NOMO-1 (cell line): Measurements from ENCODE around the gene MED13.

Experiments
- DNase-seq, 2 experiments: peaks; one replicate each; lab custom pipeline; 2025; ENCODE audit not compliant: unreplicated experiment in 2 of 2; lab: John Stamatoyannopoulos, UW

The MED13 gene

DNA sequence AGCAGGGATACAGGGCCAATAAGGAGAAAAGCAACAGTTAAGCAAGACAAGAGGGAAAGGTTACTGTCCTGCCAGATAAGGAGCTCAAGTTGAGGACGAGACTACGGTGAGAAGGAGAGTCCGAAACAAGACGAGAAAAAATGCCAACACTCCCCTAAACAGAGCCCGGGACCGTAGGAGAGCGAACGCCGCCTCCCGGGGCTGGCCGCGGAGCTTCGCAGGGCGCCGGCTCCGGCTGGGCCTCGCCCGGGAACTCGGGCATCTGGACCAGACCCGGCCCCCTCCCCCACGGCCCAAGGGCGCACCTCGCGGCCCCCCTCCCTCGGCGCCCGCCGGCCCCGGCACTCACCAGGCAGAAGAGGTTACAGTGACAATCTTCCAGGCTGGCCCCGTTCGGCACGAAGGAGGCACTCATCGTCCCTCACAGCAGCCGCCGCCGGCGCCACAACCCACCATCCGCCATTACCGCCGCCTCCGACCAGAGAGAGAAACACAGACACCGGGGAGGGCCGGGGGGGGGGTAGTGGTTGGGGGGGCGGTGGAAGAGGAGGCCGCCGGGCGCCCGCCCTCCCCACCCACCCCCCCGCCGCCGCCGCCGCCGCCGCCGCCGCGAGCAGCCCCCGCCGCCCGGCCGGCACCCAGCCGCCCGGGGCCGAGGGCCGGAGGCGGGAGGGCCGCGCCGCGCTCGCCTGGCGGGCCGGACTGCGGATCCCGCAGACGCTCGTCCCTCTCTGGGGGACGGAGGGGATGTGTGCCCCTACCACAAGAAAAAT, at the start of gene MED13:
Gene MED13, minus strand, starts transcription at position 488 of the 773 bp plus-strand sequence. Its CDS starts 73 bp downstream, at position 415.
- DNase-seq, result peak; percentile 10 to 20

DNA sequence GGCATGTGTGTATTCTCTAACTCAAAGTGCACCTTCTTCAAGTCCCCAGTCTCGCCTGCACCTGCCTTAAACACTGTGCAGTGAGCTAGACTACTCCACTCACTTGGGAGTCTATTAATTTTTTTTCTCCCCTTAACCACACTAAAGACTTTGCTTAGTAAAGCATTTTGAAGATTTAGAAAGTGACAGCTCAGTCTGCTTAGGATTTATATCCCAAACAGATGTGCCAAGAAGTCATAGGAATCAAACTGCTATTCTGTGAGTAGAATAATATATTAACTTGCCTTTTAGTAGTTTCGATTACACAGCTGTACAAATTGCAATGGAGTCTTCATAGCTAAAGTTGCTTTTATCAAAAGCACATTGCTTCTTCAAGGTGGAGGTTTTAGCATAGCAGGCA, 47.2 kb upstream of the MED13 start:
- DNase-seq, result no peak

GRCh38 chr17:62111562-62112171, 46.6 kb upstream of the MED13 start:
- no peak for DNase-seq

DNA sequence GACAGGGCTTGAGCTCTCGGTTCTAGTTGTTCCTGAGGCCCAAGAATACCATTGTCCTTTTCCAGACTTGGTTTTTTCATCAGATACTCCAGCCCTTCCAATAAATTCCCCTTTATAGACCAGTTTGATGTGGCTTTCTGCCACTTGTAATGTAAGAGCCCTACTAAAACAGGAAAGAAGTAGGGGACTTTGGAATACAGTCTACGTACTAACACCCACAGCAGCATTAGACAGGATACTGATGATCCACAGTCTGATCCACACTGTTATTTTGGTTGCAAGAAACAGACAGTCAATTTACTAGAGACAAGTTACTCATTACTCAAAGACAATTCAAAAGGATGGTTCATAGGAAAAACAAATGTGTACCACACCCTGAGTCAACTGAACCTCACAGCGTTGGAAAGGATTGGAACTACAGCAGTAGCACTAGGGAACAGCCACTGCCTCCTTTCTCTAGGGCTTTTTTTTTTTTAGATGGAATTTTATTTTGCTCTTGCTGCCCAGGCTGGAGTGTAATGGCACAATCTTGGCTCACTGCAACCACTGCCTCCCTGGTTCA, 45.9 kb upstream of the MED13 start:
- no peak for DNase-seq

DNA sequence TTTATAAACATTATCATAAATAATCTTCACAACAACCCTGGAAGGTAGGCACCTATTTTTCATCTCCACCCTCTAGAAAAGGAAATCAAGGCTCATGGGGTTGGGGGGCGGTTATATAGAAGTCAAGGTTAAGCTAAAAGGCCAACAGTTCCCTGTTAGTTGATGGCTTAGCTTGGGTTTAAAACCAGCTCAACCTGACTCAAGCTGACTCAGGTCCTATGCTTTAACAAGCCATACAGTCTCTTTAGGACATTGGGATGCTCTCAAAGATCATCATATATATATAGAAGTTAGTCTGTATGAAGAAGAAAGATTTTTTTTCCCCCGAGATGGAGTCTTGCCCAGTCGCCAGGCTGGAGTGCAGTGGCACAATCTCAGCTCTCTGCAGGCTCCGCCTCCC, 44.8 kb upstream of the MED13 start:
- no peak for DNase-seq

- DNase-seq, result peak; percentile 29 to 52
Measured at GRCh38 chr17:62109378-62109902, 44.4 kb upstream of the MED13 start.

GRCh38 chr17:62105861-62106260, 40.8 kb upstream of the MED13 start:
- DNase-seq, result no peak

DNA sequence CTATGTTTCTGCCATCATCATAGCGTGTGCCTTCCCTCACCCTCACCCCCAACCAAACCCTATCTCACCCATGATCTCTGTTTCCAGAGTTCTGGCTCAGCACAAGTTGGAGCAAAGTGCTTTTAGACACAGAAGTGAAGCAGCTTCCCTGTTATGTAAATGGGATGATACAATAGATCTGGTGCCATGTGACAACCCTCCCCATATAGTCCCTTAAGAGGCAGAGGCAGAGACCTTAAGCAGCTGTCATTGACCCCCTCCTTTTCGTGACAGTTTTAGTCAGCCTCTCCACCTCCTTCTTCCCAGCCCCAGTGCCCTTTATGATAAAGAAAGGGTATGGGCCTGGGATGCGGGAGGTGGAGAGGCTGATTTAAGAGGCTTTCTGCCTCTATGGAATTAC, 40.3 kb upstream of the MED13 start:
- no peak for DNase-seq

DNA sequence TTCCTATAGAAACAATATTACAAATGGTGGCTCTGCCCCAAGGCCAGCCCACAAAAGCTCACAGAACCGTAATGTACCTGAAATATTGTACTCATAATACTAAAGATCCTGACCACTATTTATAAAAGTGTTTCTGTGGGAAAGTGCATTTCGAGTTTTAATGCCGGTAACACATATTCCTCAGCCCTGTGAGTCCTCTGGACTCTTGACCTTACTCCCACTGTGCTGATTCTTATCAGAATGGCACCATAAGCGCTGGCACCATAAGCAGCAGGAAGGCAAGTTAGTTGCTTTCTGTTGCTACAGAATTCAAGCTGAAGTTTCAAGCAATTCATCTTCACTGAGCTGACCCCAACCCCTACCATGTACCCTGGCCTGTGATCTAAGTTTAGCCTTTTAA, 36.4 kb upstream of the MED13 start:
- no peak for DNase-seq

GRCh38 chr17:62101090-62101489, 36.0 kb upstream of the MED13 start:
- DNase-seq, result no peak

GRCh38 chr17:62100055-62100454, 35.0 kb upstream of the MED13 start:
- no peak for DNase-seq

GRCh38 chr17:62099532-62099931, 34.5 kb upstream of the MED13 start:
- DNase-seq, result no peak

DNA sequence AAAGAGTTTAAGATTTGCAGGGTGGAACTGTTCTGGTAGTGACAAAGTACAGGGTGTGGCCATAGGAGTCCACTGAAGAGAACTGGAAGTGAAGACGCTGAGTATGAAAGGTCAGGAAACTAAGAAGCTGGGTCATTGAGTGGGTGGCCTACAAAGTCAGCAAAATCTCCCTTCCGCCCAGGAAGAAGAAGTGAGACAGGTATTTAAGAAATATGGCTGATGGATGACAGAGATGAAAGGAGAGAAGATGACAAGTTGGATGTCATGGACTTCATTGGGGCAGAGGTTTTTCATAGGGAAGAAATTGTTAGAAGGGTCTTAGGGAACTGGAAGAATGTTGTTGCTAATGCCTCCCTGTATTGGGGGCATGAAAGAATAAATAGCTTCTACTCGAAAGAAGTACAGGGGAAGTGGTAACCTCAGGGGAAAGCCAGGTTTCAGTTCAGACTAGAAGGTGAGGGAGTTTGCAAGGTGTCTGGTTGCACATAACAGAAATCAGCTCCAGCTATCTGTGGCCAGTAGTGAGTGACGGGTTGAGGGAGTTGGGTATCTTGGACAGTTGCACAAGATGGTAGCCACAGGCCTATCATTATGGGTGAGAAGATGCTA, 33.6 kb upstream of the MED13 start:
- no peak for DNase-seq

DNA sequence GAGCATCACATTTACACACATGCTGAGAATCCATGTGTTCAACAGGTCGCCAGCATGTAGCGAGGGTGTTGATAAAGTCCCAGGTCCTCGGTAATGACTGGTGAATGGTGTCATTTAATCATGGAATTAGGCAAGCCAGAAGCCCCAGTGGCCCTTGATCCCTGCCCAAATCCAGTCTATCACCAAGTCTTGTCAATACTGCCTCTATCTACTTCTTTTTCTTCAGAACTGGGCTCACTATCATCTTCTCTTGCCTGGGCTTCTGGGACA, 31.3 kb upstream of the MED13 start:
- DNase-seq, result no peak

- no peak for DNase-seq
Measured at GRCh38 chr17:62094175-62094574, 29.1 kb upstream of the MED13 start.

- DNase-seq, result no peak
Measured at GRCh38 chr17:62093188-62094155, 28.4 kb upstream of the MED13 start.

GRCh38 chr17:62092784-62093183, 27.7 kb upstream of the MED13 start:
- no peak for DNase-seq

DNA sequence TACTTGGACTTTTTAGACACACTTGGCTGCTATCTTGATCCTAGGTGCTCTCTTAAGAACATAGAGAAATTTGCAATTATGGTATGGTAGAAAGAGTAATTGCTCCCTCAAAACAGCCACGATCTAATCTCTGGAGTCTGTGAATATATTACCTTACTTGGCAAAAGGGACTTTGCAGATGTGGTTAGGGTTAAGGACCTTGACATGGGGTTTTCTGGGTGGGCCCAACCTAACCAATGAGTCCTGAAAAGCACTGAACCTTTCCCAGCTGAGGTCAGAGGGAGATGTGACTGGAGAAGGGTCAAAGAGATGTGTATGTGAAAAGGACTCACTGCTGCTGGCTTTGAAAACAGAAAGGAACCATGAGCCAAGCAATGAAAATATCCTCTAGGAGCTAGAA, 26.7 kb upstream of the MED13 start:
- no peak for DNase-seq

DNA sequence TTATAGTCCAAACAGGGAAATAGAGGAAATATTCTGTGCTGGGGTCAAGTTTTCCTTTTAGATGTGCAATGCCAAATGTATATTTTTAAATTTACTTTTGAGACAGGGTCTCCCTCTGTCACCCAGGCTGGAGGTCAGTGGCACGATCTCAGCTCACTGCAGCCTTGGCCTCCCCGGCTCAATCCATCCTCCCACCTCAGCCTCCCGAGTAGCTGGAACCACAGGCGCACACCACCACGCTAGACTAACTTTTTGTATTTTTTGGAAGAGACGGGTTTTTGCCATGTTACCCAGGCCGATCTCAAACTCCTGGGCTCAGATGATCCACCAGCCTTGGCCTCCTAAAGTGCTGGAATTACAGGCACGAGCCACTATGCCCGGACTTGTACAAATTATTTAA, 25.8 kb upstream of the MED13 start:
- no peak for DNase-seq

- DNase-seq, result no peak
Measured at GRCh38 chr17:62090021-62090824, 25.1 kb upstream of the MED13 start.
